K562 treated with DMSO at 1 percent for 24 hours (cell line): ENCODE data around the gene LGI4. TPM values are rescaled to one million over a fixed set of nuclear protein-coding genes. Genes with fewer than 3 reads are reported as not detected.

Experiments used
- total RNA-seq: library from RNA; unstranded; fragments of 300-600 nt; gene quantifications from 2 replicates; pipeline ENCODE4 v1.2.3, GENCODE V29; 2022; ENCODE audit warnings: low read depth; ENCODE audit not compliant: insufficient read depth

The LGI4 gene
- total RNA-seq = 0.39 and 0.86 TPM in 2 replicates

GRCh38 chr19:35134601-35135242, at the start of gene LGI4:
TSS of gene LGI4 (minus strand) at chr19:35135059. CDS start at chr19:35134680, 379 bp downstream.

GRCh38 chr19:35154525-35155406, 19.9 kb upstream of the LGI4 start, which contains the start of gene FXYD5:
TSS of gene FXYD5 (plus strand) at chr19:35154735. CDS start at chr19:35155551, 816 bp downstream.

GRCh38 chr19:35143231-35143715, 8.4 kb upstream of the LGI4 start, which contains the start of gene FXYD7:
TSS of gene FXYD7 (plus strand) at chr19:35143255. CDS start at chr19:35143334, 79 bp downstream.

GRCh38 chr19:35138305-35138892, 3.5 kb upstream of the LGI4 start, which contains the start of gene FXYD1:
TSS of gene FXYD1 (plus strand) at chr19:35138824. CDS start at chr19:35140080, 1,256 bp downstream.

GRCh38 chr19:35115177-35115951, 19.5 kb downstream of the LGI4 start, which contains the start of gene FXYD3:
TSS of gene FXYD3 (plus strand) at chr19:35115823. CDS start at chr19:35119377, 3,554 bp downstream.

Other genes with a start within 250 kb of the LGI4 start
- gene ZNF30, start 208.2 kb downstream of the LGI4 start, total RNA-seq = 3.4 and 4.3 TPM in 2 replicates
- gene ZNF792, start 170.8 kb downstream of the LGI4 start, total RNA-seq = 6.0 and 7.3 TPM in 2 replicates
- 102 and 106 TPM in 2 replicates for gene GRAMD1A, start 134.7 kb downstream of the LGI4 start, total RNA-seq
- 6.6 and 6.7 TPM in 2 replicates for gene SCN1B, start 104.6 kb downstream of the LGI4 start, total RNA-seq
- gene HPN, start 93.3 kb downstream of the LGI4 start, total RNA-seq = 1.6 and 2.7 TPM in 2 replicates
- not detected in 2 replicates for gene FXYD3, start 19.2 kb downstream of the LGI4 start, total RNA-seq
- not detected in 2 replicates for gene FXYD1, start 3.8 kb upstream of the LGI4 start, total RNA-seq
- 0.39 TPM in 1 of 2 replicates, not detected in the other for gene FXYD7, start 8.2 kb upstream of the LGI4 start, total RNA-seq
- 292 and 341 TPM in 2 replicates for gene FXYD5, start 19.7 kb upstream of the LGI4 start, total RNA-seq
- gene FAM187B, start 93.7 kb upstream of the LGI4 start, total RNA-seq = 0.27 TPM in 1 of 2 replicates, not detected in the other
- gene LSR, start 113.9 kb upstream of the LGI4 start, total RNA-seq = 82.8 and 83.4 TPM in 2 replicates
- gene USF2, start 133.9 kb upstream of the LGI4 start, total RNA-seq = 166 and 171 TPM in 2 replicates
- gene HAMP, start 147.5 kb upstream of the LGI4 start, total RNA-seq = 2.6 TPM in 1 of 2 replicates, not detected in the other
- gene MAG, start 157.1 kb upstream of the LGI4 start, total RNA-seq = 2.2 TPM in 2 replicates
- gene CD22, start 194.1 kb upstream of the LGI4 start, total RNA-seq = 1.5 and 1.6 TPM in 2 replicates
- not detected in 2 replicates for gene FFAR1, start 212.8 kb upstream of the LGI4 start, total RNA-seq
- gene FFAR3, start 223.4 kb upstream of the LGI4 start, total RNA-seq = not detected in 2 replicates
- gene GPR42, start 236.0 kb upstream of the LGI4 start, total RNA-seq = not detected in 2 replicates